Activated CD4-positive, alpha-beta memory T cell treated with anti-CD3 and anti-CD28 coated beads for 36 hours (primary cell): ENCODE results near the gene STRBP. TPM values are rescaled to one million over a fixed set of nuclear protein-coding genes. Genes with fewer than 3 reads are reported as not detected.

Experiments used
- CTCF ChIA-PET: fragments of 350-600 bp; sonication (Branson Sonifier 250); formaldehyde crosslinking; loops from one replicate; lab custom pipeline; 2021; ENCODE audit warnings: antibody characterized with exemption, inconsistent platforms; lab: Charles Lee
- POLR2A ChIA-PET: fragments of 350-600 bp; sonication (Branson Sonifier 250); formaldehyde crosslinking; loops from one replicate; lab custom pipeline; 2021; ENCODE audit warnings: antibody characterized with exemption; lab: Charles Lee
- DNase-seq: peaks from one replicate; pipeline ENCODE4 v3.0.0-alpha.2; 2020
- H3K27ac Mint-ChIP-seq: one replicate; pipeline ENCODE4 v1.8.0; 2021; ENCODE audit warnings: mixed read lengths
- H3K27me3 Mint-ChIP-seq: one replicate; pipeline ENCODE4 v1.8.0; 2021; ENCODE audit warnings: mixed read lengths
- H3K36me3 Mint-ChIP-seq: one replicate; pipeline ENCODE4 v1.8.0; 2021; ENCODE audit warnings: mixed read lengths
- H3K4me1 Mint-ChIP-seq: one replicate; pipeline ENCODE4 v1.8.0; 2021; ENCODE audit warnings: low read depth, mixed read lengths
- H3K4me3 Mint-ChIP-seq: one replicate; pipeline ENCODE4 v1.8.0; 2021; ENCODE audit warnings: mild to moderate bottlenecking, mixed read lengths
- H3K9me3 Mint-ChIP-seq: one replicate; pipeline ENCODE4 v1.8.0; 2021; ENCODE audit warnings: mixed read lengths
- intact Hi-C: fragments of 100-400 bp; cut with micrococcal nuclease; formaldehyde crosslinking; loops from one replicate; pipeline ENCODE4 v1.15.1; 2023
- total RNA-seq, 2 experiments: library from RNA; stranded (reverse); gene quantifications; one replicate each; pipeline ENCODE4 v1.2.3, GENCODE V29; 2021

STRBP gene
- total RNA-seq, 2 experiments from 2014 or later: 27.5 to 29.1 TPM

DNA sequence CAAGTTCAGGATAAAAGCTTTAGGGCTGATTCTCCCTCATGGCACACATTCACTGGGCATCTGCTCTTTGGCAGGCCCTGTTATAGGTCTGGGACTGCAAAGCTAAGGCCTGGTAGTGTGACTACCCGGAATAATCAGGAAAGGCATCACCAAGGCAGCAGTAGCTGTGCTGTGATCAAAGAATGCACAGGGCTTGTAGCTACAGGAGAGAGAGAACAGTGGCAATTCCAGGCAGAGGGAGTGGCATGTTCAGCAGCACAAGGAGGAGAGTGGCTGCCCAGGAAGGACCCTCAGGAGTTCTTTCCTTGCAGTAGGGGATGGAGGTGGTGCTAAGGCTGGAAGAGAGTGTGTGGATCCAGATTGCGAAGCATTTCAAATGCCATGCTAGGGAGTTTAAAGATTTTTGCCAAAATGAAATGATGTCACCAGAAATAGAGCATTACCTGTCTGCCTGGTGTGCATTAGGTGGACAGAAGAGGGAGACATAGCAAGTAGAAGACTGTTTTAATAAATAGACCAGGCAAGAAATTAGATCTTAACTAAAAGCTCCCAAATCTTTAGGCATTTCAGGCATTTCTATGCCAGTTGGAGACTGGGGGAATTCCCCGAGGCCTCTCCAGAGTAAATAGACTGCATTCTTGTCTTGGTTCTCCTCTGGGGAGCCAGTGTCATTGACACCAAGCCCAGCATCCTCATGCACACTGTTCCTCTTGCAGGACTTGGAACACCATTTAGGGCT, 165.8 kb downstream of the STRBP start:
- intact Hi-C loops: no loop called here
- Mint-ChIP-seq H3K9me3 (no peaks in the 10 kb centered on the region), H3K4me1 (no peaks in the 10 kb centered on the region), H3K27ac (no peak overlapping the region), H3K4me3 (no peak overlapping the region), H3K36me3 (peaks cover 13% of the 10 kb centered on the region), H3K27me3 (no peaks in the 10 kb centered on the region)
- ChIA-PET POLR2A (interaction anchor here (0.7 kb wide), 1 partner anchor 122 kb away, joined by 3 read pairs; no protein-coding TSS in a partner anchor), CTCF (interaction anchor here (1.1 to 5.2 kb wide), 7 partner anchors 10 to 252 kb away, joined by 3 to 29 read pairs (median 4); no protein-coding TSS in a partner anchor)
- DNase-seq: no peak

DNA sequence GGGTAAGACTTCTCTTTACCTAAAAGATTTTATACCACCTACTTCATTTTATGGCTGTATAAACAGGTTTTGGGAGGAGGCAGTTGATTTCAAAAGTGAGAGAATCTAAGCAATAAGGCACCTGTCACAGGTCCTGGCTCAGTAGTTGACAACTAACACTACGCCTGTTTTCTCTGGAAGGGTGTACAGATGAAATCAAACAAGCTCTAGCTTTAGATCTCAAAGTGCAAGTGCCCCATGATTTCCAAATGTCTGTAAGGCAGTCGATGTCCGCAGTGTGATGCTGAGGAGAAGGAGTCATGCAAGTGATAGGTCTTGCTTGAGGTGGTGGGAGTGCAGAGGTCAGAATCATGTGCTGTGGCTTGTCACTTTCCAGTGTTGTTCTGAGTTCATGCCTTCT, 168.8 kb downstream of the STRBP start:
- intact Hi-C loops: no loop called here

DNA sequence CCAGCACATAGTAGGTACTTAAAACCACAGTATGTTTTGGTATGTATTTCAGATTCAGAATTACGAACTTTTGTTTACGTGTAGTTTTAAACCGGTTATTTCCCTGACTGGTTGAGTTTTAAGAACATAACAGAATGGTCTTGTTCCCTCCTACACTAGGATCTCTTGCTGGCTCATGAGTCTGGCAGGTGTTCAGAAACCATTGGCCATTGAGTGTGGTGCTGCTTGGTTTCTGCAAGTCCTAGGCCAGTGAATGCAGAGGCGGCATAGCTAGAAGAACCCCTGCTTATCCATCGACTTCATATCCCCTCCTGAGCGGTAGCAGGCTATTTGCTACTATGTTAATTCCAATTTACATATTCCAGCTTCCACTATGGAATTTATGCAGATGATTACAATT, 169.3 kb downstream of the STRBP start:
- Mint-ChIP-seq H3K9me3 (no peaks in the 10 kb centered on the region), H3K27me3 (no peaks in the 10 kb centered on the region), H3K4me1 (no peaks in the 10 kb centered on the region), H3K36me3 (peaks cover 13% of the 10 kb centered on the region), H3K4me3 (no peak overlapping the region), H3K27ac (no peak overlapping the region)
- ChIA-PET POLR2A (no interaction called here), CTCF (interaction anchor here (1.5 to 2.1 kb wide), 2 partner anchors 126 to 286 kb away, joined by 4 to 8 read pairs; no protein-coding TSS in a partner anchor)
- no peak for DNase-seq
- intact Hi-C loops: no loop called here

More for the DNA sequence above, 168.8 kb downstream of the STRBP start:
- POLR2A ChIA-PET: no interaction called here
- Mint-ChIP-seq H3K27ac (no peak overlapping the region), H3K4me3 (no peak overlapping the region), H3K27me3 (no peaks in the 10 kb centered on the region), H3K36me3 (peaks cover 13% of the 10 kb centered on the region), H3K4me1 (no peaks in the 10 kb centered on the region), H3K9me3 (no peaks in the 10 kb centered on the region)
- CTCF ChIA-PET: interaction anchor here (1.5 to 5.2 kb wide), 3 partner anchors 126 to 286 kb away, joined by 4 to 29 read pairs (median 8); no protein-coding TSS in a partner anchor
- DNase-seq: no peak

DNA sequence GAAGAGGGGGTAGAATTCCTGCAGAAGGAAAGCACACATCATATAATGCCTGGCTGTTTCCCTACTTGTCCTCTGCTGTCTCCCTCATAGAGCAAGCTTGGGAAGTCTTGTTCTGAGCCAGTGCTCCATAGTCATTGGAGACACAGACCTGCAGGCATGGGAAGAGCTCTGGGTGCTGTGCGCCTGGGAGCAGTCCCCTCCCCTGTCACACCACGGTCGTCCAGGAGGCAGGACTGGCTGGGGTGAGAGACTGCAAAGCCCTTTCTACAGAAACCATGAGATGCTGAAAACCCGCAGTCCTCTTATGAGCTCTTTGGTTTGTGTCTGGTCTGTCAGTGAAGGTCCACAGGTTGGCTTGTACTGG, 170.3 kb downstream of the STRBP start:
- DNase-seq: no peak
- peaks cover 11% of the 10 kb centered on the region for H3K36me3 Mint-ChIP-seq
- no peaks in the 10 kb centered on the region for H3K27me3 Mint-ChIP-seq
- H3K4me1 Mint-ChIP-seq: no peaks in the 10 kb centered on the region
- intact Hi-C loops: no loop called here
- ChIA-PET CTCF (no interaction called here), POLR2A (no interaction called here)
- H3K9me3 Mint-ChIP-seq: no peaks in the 10 kb centered on the region
- H3K27ac Mint-ChIP-seq: no peak overlapping the region
- no peak overlapping the region for H3K4me3 Mint-ChIP-seq

DNA sequence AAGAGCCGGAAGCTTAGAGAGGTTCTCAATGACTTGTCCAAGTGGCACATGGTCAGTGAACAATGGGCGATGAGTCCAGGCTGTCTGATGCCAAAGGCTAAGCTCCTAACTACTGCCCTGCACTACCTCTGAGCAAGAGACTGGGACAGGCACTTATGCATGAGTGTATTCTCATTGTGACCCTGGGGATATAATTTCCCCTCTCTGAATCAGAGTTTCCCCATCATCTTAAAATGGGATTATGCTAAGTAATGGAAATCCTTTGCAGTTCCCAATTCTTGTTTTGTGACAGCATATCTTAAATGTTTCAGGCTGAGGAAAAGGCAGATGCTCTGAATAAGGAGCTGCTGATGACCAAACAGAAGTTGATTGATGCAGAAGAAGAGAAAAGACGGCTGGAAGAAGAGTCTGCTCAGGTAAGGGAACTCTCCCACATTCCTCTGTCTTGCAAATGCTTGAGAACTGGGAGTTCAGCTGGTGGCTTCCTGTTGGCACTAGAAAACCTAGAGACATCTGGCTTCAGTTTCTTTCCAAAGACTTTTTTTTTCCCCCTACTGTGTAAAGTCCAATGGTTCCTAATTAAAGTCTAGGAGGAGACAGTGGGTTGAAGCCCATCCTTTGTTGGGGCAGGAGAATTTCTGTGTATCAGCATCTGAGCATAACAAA, 170.8 kb downstream of the STRBP start:
- Mint-ChIP-seq H3K9me3 (no peaks in the 10 kb centered on the region), H3K4me3 (no peak overlapping the region), H3K36me3 (peaks cover 11% of the 10 kb centered on the region), H3K27me3 (no peaks in the 10 kb centered on the region), H3K27ac (no peak overlapping the region), H3K4me1 (no peaks in the 10 kb centered on the region)
- DNase-seq: no peak
- intact Hi-C loops: no loop called here
- ChIA-PET POLR2A (no interaction called here), CTCF (no interaction called here)

DNA sequence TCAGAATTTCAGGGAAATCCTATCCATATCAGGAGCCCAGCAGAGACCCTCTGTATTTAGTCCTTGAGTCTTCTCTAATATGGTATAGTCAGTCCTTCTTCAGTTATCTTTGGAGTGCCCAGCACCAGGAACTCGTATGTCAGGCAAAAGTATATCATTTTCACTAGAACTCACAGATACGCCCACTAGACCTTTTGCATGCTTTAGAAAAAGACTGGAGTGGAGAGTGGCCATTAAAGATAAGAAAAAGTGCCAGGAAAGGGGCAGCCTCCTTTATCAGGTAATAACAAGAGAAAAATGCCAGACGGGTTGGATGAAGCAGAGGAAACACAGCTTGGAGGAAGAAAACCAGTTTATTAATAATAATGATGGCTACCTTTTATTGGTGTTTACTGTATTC, 171.4 kb downstream of the STRBP start:
- no peak overlapping the region for H3K27ac Mint-ChIP-seq
- no peaks in the 10 kb centered on the region for H3K4me1 Mint-ChIP-seq
- peaks cover 13% of the 10 kb centered on the region for H3K36me3 Mint-ChIP-seq
- H3K9me3 Mint-ChIP-seq: no peaks in the 10 kb centered on the region
- ChIA-PET CTCF (no interaction called here), POLR2A (no interaction called here)
- H3K4me3 Mint-ChIP-seq: no peak overlapping the region
- H3K27me3 Mint-ChIP-seq: no peaks in the 10 kb centered on the region
- DNase-seq: no peak
- intact Hi-C loops: no loop called here

DNA sequence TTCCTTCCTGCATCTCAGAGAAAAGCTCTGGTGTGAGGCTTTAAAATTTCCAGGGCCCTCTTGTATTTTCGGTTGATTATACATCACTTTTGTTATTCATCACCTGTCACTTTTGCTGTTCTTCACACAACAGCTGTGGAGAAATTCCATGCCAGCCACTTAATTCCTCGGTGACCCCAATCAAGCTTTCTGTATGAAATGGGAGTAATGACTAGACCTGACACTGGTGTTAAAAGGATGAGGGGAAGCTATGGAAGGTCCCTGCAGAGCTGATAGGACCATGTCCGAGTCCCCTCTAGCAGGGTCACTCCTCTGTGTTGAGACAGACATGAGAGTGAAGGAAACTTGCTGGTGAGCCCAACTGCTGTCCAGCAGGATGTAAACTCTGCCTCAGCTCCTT, 175.2 kb downstream of the STRBP start:
- H3K27ac Mint-ChIP-seq: no peak overlapping the region
- peaks cover 18% of the 10 kb centered on the region for H3K36me3 Mint-ChIP-seq
- no peak for DNase-seq
- CTCF ChIA-PET: interaction anchor here (1.0 to 5.6 kb wide), 6 partner anchors 9 to 256 kb away, joined by 3 to 36 read pairs (median 4); no protein-coding TSS in a partner anchor
- no peaks in the 10 kb centered on the region for H3K27me3 Mint-ChIP-seq
- no peaks in the 10 kb centered on the region for H3K4me1 Mint-ChIP-seq
- H3K4me3 Mint-ChIP-seq: no peak overlapping the region
- H3K9me3 Mint-ChIP-seq: no peaks in the 10 kb centered on the region
- intact Hi-C loops: no loop called here
- POLR2A ChIA-PET: no interaction called here

DNA sequence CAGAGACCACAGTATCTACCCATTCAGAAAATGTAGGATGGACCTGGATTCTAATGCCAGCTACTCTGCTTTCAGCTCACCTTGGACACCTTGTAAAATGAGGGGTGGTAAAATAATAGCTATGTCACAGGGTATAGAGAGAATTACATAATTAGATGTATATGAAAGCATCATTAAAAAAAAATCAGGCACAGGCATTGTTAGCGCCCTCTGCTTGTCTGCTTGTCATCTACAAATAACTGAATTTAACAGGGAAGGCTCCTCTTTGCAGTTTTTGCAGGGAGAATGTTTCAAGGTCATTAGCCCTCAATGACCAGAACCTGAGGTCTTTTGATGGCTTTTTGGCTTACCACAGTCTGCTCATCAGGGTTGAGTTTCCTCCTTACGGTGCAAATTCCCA, 176.9 kb downstream of the STRBP start:
- no peak overlapping the region for H3K4me3 Mint-ChIP-seq
- H3K9me3 Mint-ChIP-seq: no peaks in the 10 kb centered on the region
- ChIA-PET CTCF (interaction anchor here (1.6 to 5.6 kb wide), 3 partner anchors 9 to 258 kb away, joined by 4 to 36 read pairs (median 14); no protein-coding TSS in a partner anchor), POLR2A (interaction anchor here (0.6 kb wide), 1 partner anchor 143 kb away, joined by 3 read pairs; no protein-coding TSS in a partner anchor)
- H3K4me1 Mint-ChIP-seq: no peaks in the 10 kb centered on the region
- intact Hi-C loops: no loop called here
- DNase-seq: no peak
- H3K36me3 Mint-ChIP-seq: peaks cover 18% of the 10 kb centered on the region
- no peak overlapping the region for H3K27ac Mint-ChIP-seq
- H3K27me3 Mint-ChIP-seq: no peaks in the 10 kb centered on the region

DNA sequence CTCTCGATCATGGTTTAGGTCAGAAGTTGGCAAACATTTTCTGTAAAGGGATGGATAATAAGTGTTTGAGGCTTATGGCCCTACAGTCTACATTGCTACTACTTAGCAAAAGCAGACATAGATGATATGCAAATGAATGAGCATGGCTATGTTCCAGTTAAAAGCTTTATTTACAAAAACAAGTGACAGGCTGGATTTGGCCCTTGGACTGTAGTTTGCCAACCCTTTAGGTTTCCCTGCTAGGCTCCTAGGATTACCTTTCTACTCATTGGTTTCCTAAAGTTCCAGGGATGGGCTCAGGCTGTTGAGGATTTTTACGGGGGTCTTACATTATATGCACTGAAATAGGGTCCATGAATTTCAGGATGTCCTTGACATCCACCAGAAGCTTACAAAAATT, 177.4 kb downstream of the STRBP start:
- no peak for DNase-seq
- H3K36me3 Mint-ChIP-seq: peaks cover 18% of the 10 kb centered on the region
- H3K4me3 Mint-ChIP-seq: no peak overlapping the region
- H3K27ac Mint-ChIP-seq: no peak overlapping the region
- no peaks in the 10 kb centered on the region for H3K9me3 Mint-ChIP-seq
- H3K27me3 Mint-ChIP-seq: no peaks in the 10 kb centered on the region
- ChIA-PET CTCF (interaction anchor here (0.6 to 5.6 kb wide), 4 partner anchors 8 to 632 kb away, joined by 4 to 36 read pairs (median 4); no protein-coding TSS in a partner anchor), POLR2A (no interaction called here)
- H3K4me1 Mint-ChIP-seq: no peaks in the 10 kb centered on the region
- intact Hi-C loops: no loop called here

DNA sequence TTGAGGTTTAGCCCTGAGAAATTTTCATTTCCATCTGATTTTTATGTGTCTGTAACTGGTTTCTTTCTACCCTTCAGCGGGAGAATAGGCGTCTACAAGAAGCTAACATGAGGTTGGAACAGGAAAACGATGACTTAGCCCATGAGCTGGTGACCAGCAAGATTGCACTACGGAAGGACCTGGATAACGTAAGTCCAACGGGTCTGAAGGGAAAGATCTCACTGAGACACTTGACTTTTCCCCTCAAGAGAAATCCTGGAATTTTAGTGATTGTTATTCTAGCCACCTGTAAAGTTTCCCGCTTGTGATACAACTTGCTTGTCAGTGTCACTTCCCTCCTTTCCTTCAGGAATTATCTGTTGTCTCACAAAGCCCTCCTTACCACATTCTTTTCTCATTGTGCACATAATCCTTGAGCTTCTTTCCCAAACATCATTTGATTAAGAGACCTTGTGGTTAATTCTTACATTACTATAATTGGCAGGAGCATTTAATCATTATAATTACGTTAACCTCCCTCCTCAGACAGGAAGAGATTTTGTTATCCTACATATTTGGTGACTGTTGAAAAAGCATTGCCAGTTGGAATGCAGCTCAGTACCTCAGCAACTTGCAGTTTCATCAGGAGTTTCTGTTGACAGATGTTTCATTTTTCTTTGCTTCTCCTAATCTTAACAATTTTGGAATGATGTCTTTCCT, 178.0 kb downstream of the STRBP start:
- Mint-ChIP-seq H3K4me3 (no peak overlapping the region), H3K4me1 (no peaks in the 10 kb centered on the region), H3K36me3 (peaks cover 18% of the 10 kb centered on the region), H3K9me3 (no peaks in the 10 kb centered on the region), H3K27me3 (no peaks in the 10 kb centered on the region), H3K27ac (no peak overlapping the region)
- intact Hi-C loops: no loop called here
- POLR2A ChIA-PET: no interaction called here
- CTCF ChIA-PET: interaction anchor here (0.6 to 5.6 kb wide), 4 partner anchors 8 to 631 kb away, joined by 4 to 36 read pairs (median 4); no protein-coding TSS in a partner anchor
- no peak for DNase-seq

DNA sequence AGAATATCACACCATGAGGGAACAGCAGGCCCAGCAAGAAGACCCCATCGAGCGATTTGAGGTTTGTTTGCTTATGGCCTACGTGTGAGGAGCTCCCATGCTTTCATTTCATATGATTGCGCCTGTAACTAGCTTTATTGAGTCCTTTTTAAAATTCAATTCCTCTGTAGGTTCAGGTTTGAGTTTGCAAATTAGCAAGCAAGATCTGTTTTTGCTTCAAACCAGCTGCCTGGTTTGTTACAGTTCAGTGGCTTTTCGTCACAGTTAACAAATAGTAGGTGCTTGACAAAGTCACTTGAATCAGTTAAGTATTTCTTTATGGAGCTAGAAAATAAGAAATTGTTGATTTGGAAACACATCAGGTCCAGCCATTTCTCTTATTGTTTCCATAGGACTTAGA, 178.6 kb downstream of the STRBP start:
- no peak overlapping the region for H3K4me3 Mint-ChIP-seq
- no peak for DNase-seq
- H3K9me3 Mint-ChIP-seq: no peaks in the 10 kb centered on the region
- H3K4me1 Mint-ChIP-seq: no peaks in the 10 kb centered on the region
- H3K27ac Mint-ChIP-seq: no peak overlapping the region
- POLR2A ChIA-PET: no interaction called here
- no peaks in the 10 kb centered on the region for H3K27me3 Mint-ChIP-seq
- H3K36me3 Mint-ChIP-seq: peaks cover 18% of the 10 kb centered on the region
- intact Hi-C loops: no loop called here
- CTCF ChIA-PET: interaction anchor here (5.6 kb wide), 1 partner anchor 260 kb away, joined by 36 read pairs; no protein-coding TSS in a partner anchor

DNA sequence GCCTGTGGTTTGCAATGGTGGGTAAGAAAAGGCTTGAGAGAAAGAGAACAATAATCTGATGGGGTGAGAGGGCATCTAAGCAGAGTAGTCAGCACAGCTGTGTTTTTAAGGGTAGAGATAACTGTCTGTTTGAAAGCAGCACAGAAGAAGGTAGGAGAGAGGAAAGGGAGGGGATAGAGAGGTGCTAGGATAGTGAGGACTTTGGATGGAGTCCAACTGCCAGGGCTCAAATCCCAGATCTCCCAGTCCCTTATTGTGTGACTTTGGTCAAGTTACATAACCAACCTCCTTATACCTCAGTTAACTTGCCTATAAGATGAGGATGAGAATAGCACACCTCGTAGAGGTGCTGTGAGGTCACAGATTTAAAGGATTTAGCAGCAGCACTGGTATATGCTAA, 179.3 kb downstream of the STRBP start:
- Mint-ChIP-seq H3K9me3 (no peaks in the 10 kb centered on the region), H3K27me3 (no peaks in the 10 kb centered on the region), H3K4me3 (no peak overlapping the region), H3K36me3 (peaks cover 18% of the 10 kb centered on the region), H3K4me1 (no peaks in the 10 kb centered on the region), H3K27ac (no peak overlapping the region)
- ChIA-PET POLR2A (no interaction called here), CTCF (no interaction called here)
- no peak for DNase-seq
- intact Hi-C loops: no loop called here
